Right lobe of liver (tissue), 6 donors: Measurements from ENCODE around the gene FGD4. TPM values are rescaled to one million over a fixed set of nuclear protein-coding genes. Genes with fewer than 3 reads are reported as not detected.
"Not testable (repeated sequence)": the region's sequence is repeated elsewhere in the genome, so short reads cannot be mapped to it uniquely, and the experiment has no call there.

Experiments used
- ATAC-seq, 4 donors: fragments of 200-7000 bp; cut with Tn5 transposase; one replicate each; pipeline ENCODE4 v1.9.1; 2020; ENCODE audit warnings: mild to moderate bottlenecking in 4 of 4, moderate library complexity in 4 of 4
- DNase-seq, 3 donors: peaks; one replicate each; pipeline ENCODE4 v3.0.0-alpha.2; 2020
- H3K27ac ChIP-seq, 3 donors: fragments of 200-600 bp; one replicate each; pipeline ENCODE4 v1.8.0; 2022
- H3K27me3 ChIP-seq, 2 donors: fragments of 200-600 bp; one replicate each; pipeline ENCODE4 v1.8.0; 2022
- H3K36me3 ChIP-seq, 4 donors: fragments of 200-600 bp; sonication (generic) in 1 of 4; one replicate each; pipeline versions ENCODE4 v1.5.1 to v1.8.0; 2017 to 2022; ENCODE audit warnings: control low read depth in 1 of 4
- H3K4me1 ChIP-seq, 4 donors: fragments of 200-600 bp; sonication (generic) in 1 of 4; one replicate each; pipeline versions ENCODE4 v1.5.1 to v1.8.0; 2017 to 2022; ENCODE audit warnings: control low read depth in 1 of 4
- H3K4me3 ChIP-seq, 3 donors: fragments of 200-600 bp; one replicate each; pipeline ENCODE4 v1.8.0; 2022
- H3K9me3 ChIP-seq, 4 donors: fragments of 200-600 bp; sonication (generic) in 1 of 4; one replicate each; pipeline versions ENCODE4 v1.5.1 to v1.8.0; 2017 to 2022; ENCODE audit warnings: control low read depth in 1 of 4
- POLR2A ChIP-seq: fragments of 450-650 bp; IDR thresholded peaks from one replicate; pipeline ENCODE4 v1.6.1; 2017; ENCODE audit warnings: antibody characterized with exemption, mild to moderate bottlenecking
- WGBS: methylation state at CpG from one replicate; pipeline ENCODE4 v1.1.6; 2018; ENCODE audit warnings: low coverage, low lambda C conversion rate; ENCODE audit not compliant: insufficient coverage; ENCODE audit errors: missing lambda C conversion rate; 5-methylcytosine and 5-hydroxymethylcytosine counted together
- intact Hi-C, 2 donors: fragments of 100-400 bp; cut with DNase I; formaldehyde crosslinking; loops; one replicate each; pipeline versions ENCODE4 v1.11.2 to v1.14.1; 2022
- total RNA-seq, 6 experiments: library from RNA; depleted of rRNA in 2 of 6; stranded (reverse); fragments of >200 nt in 2 of 6; fragmentation: NEBNext Ultra II Directional in 3 of 6; extraction: Animal tissue kit (Norgen Biotek cat#: 25700) in 3 of 6; gene quantifications; one replicate each; pipeline versions ENCODE4 v1.1.0 to v1.2.4, GENCODE V29; 2016 to 2023
- TF ChIP-seq, protein P1 (sequence below), 4 donors: fragments of 200-600 bp in 3 of 4; fragments of 450-650 bp in 1 of 4; IDR thresholded peaks; one replicate each; pipeline versions ENCODE4 v1.5.1 to v1.8.0; 2016 to 2022; ENCODE audit warnings: antibody characterized with exemption in 4 of 4, mild to moderate bottlenecking in 2 of 4
- donor health status: DM: no; HTN: yes; CAD: no.
- donor health status: DM: no; HTN: no; CAD: no.
- donor health status: DM: no; HTN: no; CAD: no.
- donor health status: DM: no; HTN: yes; CAD: no.
- donor health status: DM: no; HTN: yes; CAD: no.

The FGD4 gene
- total RNA-seq, 6 experiments from 2014 or later, result 15.1 to 29.3 (median 20.3) TPM

DNA sequence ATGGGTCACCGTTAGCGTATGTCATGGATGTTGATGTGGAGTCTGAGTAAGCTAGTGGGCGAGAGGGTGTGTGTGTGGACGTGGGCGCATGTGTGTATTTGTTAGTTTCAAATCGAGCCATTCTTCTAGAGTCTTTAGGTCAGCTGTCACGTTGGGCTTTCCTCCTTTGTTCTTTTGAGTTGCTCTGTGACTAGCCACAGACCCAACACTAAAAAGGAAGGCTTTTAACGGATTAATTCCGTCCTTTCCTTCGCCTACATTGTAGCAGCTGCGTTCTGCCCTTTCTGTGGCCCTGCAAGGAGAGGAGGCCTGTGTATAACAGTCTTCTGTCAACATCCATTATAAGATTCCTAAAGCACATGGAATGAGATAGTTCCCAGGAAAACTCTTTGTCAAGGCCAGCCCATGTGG lies 162.6 kb downstream of the FGD4 start:
- intact Hi-C loops, result no loop called here
- TF ChIP-seq, protein P1, sequence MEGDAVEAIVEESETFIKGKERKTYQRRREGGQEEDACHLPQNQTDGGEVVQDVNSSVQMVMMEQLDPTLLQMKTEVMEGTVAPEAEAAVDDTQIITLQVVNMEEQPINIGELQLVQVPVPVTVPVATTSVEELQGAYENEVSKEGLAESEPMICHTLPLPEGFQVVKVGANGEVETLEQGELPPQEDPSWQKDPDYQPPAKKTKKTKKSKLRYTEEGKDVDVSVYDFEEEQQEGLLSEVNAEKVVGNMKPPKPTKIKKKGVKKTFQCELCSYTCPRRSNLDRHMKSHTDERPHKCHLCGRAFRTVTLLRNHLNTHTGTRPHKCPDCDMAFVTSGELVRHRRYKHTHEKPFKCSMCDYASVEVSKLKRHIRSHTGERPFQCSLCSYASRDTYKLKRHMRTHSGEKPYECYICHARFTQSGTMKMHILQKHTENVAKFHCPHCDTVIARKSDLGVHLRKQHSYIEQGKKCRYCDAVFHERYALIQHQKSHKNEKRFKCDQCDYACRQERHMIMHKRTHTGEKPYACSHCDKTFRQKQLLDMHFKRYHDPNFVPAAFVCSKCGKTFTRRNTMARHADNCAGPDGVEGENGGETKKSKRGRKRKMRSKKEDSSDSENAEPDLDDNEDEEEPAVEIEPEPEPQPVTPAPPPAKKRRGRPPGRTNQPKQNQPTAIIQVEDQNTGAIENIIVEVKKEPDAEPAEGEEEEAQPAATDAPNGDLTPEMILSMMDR (IDR thresholded peaks at IDR 0.05), result no peak
- TF ChIP-seq POLR2A, result no peak
- DNase-seq, result no peak
- WGBS, result 81% methylated on average over 11 of the region's 11 CpGs
- H3K4me1 ChIP-seq, result peaks cover 0 to 42% (median 2%) of the 10 kb centered on the region in 4 donors
- no peaks in the 10 kb centered on the region for H3K27me3 ChIP-seq
- no peak overlapping the region for H3K27ac ChIP-seq
- H3K36me3 ChIP-seq, result peaks cover 0 to 14% (median 7%) of the 10 kb centered on the region in 4 donors
- peak in 1 of 4 donors; percentile 20 for ATAC-seq
- H3K9me3 ChIP-seq, result no peaks in the 10 kb centered on the region
- no peak overlapping the region for H3K4me3 ChIP-seq

DNA sequence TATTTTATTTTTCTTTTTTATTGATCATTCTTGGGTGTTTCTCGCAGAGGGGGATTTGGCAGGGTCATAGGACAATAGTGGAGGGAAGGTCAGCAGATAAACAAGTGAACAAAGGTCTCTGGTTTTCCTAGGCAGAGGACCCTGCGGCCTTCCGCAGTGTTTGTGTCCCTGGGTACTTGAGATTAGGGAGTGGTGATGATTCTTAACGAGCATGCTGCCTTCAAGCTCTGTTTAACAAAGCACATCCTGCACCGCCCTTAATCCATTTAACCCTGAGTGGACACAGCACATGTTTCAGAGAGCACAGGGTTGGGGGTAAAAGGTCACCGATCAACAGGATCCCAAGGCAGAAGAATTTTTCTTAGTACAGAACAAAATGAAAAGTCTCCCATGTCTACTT lies 163.1 kb downstream of the FGD4 start:
- intact Hi-C loops, ATAC-seq, H3K4me3 ChIP-seq, H3K27ac ChIP-seq, H3K27me3 ChIP-seq, DNase-seq, H3K9me3 ChIP-seq: not testable (repeated sequence)
- Histone ChIP-seq H3K4me1 (peaks cover 0 to 43% (median 2%) of the 10 kb centered on the region in 4 donors), H3K36me3 (peaks cover 0 to 14% (median 7%) of the 10 kb centered on the region in 4 donors)
- 29% methylated on average over 3 of the region's 6 CpGs for WGBS

DNA sequence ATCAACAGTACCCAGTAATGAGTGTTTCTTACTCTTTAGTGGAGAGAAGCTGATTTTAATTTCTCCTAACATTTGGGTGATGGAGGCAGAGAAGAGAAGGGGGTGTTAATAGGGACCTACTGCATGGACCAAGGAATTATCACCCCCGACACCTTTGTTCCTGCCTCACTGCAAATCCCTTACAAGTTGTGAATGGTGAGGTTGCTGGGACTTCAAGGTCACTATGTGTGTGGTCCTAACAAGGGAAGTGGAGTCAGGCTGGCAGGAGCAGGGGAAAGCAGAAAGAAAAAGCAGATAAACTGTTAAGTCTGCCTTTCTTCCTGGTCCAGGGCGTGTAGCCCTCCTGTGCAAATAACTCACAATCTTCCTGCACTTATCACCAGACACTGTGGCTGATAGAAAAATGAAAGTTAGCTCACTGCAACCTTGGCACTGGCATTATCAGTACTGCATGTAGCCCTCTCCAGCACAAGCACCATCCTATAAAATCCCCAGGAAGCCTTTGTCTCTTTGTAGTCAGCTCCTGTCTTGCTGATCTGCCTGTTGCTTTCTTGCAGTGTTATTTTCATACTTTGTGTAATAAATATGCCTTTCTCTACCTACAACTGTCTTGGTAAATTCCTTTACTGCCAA lies 167.4 kb downstream of the FGD4 start:
- H3K9me3 ChIP-seq, result no peaks in the 10 kb centered on the region
- no peak overlapping the region for H3K4me3 ChIP-seq
- TF ChIP-seq POLR2A, result no peak
- TF ChIP-seq, protein P1 (IDR thresholded peaks at IDR 0.05), result no peak
- DNase-seq (no peak), ATAC-seq (peak; percentile 42 to 73 (median 48))
- WGBS, result 91% methylated on average over 1 of the region's 2 CpGs
- intact Hi-C loops, result no loop called here
- no peak overlapping the region for H3K27ac ChIP-seq
- H3K4me1 ChIP-seq, result peaks cover 0 to 15% (median 2%) of the 10 kb centered on the region in 4 donors
- H3K27me3 ChIP-seq, result no peaks in the 10 kb centered on the region
- H3K36me3 ChIP-seq, result peaks cover 0 to 14% (median 7%) of the 10 kb centered on the region in 4 donors

DNA sequence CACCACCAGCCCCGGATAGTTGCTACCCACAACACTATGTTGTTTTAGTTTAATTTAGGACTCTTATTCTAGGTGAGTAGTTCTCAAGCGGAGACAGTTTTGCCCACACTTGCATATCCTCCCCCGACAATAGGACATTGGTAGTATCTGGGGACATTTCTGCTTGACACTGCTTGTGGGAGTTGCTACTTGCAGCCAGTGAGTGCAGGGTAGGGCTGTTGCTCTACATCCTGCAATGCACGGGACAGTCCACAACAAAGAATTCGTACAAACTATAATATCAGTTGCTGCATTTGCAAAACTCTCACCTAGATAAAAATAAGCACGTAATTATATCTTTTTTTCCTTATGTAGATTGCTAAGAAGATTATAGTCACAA lies 167.9 kb downstream of the FGD4 start:
- peak in 3 of 4 donors; percentile 28 to 52 (median 47) for ATAC-seq
- TF ChIP-seq, protein P1 (IDR thresholded peaks at IDR 0.05), result no peak
- TF ChIP-seq POLR2A, result no peak
- no peaks in the 10 kb centered on the region for H3K9me3 ChIP-seq
- no peak overlapping the region for H3K27ac ChIP-seq
- DNase-seq, result no peak
- WGBS, result 71% methylated on average over 4 of the region's 6 CpGs
- intact Hi-C loops, result no loop called here
- H3K36me3 ChIP-seq, result peaks cover 0 to 14% (median 7%) of the 10 kb centered on the region in 4 donors
- H3K4me3 ChIP-seq, result no peak overlapping the region
- no peaks in the 10 kb centered on the region for H3K27me3 ChIP-seq
- H3K4me1 ChIP-seq, result peaks cover 0 to 10% (median 0%) of the 10 kb centered on the region in 4 donors

DNA sequence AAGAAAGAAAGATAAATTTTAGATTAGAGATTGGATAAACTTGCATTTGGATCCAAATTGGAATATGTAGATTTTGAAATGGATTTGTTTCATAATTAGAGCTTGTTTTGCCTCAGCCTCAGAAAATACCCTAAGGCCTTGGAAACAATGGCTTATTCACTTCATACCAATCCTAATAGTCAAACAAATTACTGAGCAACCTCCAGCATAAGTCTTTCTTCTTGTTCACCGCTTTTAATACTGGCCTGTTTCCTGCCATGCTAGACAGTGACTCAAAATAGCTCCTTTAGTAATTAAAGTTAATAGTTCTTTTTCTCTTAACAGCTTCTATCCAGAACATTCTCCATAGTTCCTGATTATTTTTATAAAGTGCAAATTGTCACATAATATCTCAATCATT lies 168.9 kb downstream of the FGD4 start:
- Histone ChIP-seq H3K27me3 (no peaks in the 10 kb centered on the region), H3K4me1 (peaks cover 0 to 10% (median 0%) of the 10 kb centered on the region in 4 donors), H3K36me3 (peaks cover 0 to 14% (median 7%) of the 10 kb centered on the region in 4 donors), H3K4me3 (no peak overlapping the region), H3K27ac (no peak overlapping the region), H3K9me3 (no peaks in the 10 kb centered on the region)
- TF ChIP-seq POLR2A, result no peak
- TF ChIP-seq, protein P1 (IDR thresholded peaks at IDR 0.05), result no peak
- no peak for DNase-seq
- peak in 1 of 4 donors; percentile 36 for ATAC-seq
- WGBS, result 82% methylated on average over 1 of the region's 1 CpG
- intact Hi-C loops, result no loop called here
